Calu3 (cell line): Measurements from ENCODE around the gene ASTN2. TPM values are rescaled to one million over a fixed set of nuclear protein-coding genes. Genes with fewer than 3 reads are reported as not detected.

Experiments
- BruUV-seq: library from RNA; stranded (reverse); fragments of 400-500 nt; replicated peaks from 2 replicates; lab custom pipeline; 2021; lab: Mats Ljungman, UMichigan
- CTCF ChIA-PET: fragments of 300-600 bp; sonication (Branson Sonifier 250); formaldehyde crosslinking; loops from one replicate; lab custom pipeline; 2022; ENCODE audit warnings: antibody characterized with exemption; lab: Charles Lee
- DNase-seq: peaks from one replicate; pipeline ENCODE4 v3.0.0; 2022
- H3K27ac Mint-ChIP-seq: one replicate; pipeline ENCODE4 v1.8.0; 2022; ENCODE audit warnings: mixed read lengths; ENCODE audit not compliant: unreplicated experiment
- H3K27me3 Mint-ChIP-seq: one replicate; pipeline ENCODE4 v1.8.0; 2022; ENCODE audit warnings: mixed read lengths; ENCODE audit not compliant: unreplicated experiment
- H3K36me3 Mint-ChIP-seq: one replicate; pipeline ENCODE4 v1.8.0; 2022; ENCODE audit warnings: mild to moderate bottlenecking, moderate library complexity, mixed read lengths; ENCODE audit not compliant: insufficient read depth, unreplicated experiment
- H3K4me1 Mint-ChIP-seq: one replicate; pipeline ENCODE4 v1.8.0; 2022; ENCODE audit warnings: mild to moderate bottlenecking, low read depth, mixed read lengths; ENCODE audit not compliant: unreplicated experiment
- H3K4me3 Mint-ChIP-seq: one replicate; pipeline ENCODE4 v1.8.0; 2022; ENCODE audit warnings: mild to moderate bottlenecking, low read depth, moderate library complexity, mixed read lengths; ENCODE audit not compliant: unreplicated experiment
- H3K9me3 Mint-ChIP-seq: one replicate; pipeline ENCODE4 v1.8.0; 2022; ENCODE audit warnings: low read depth, mixed read lengths; ENCODE audit not compliant: unreplicated experiment
- CTCF ChIP-seq: fragments of 200-600 bp; IDR thresholded peaks from one replicate; pipeline ENCODE4 v1.8.0; 2022; ENCODE audit warnings: antibody characterized with exemption; ENCODE audit not compliant: unreplicated experiment
- intact Hi-C: fragments of 100-400 bp; cut with micrococcal nuclease; formaldehyde crosslinking; loops from one replicate; pipeline ENCODE4 v1.10.0; 2022; ENCODE audit not compliant: unreplicated experiment
- total RNA-seq: library from RNA; stranded (reverse); gene quantifications from 2 replicates; pipeline ENCODE4 v1.2.3, GENCODE V29; 2022

ASTN2 gene
- total RNA-seq, 1 experiment from 2014 or later = 1.7 TPM

- Mint-ChIP-seq H3K27me3 (no peaks in the 10 kb centered on the region), H3K36me3 (no peaks in the 10 kb centered on the region), H3K4me3 (no peak overlapping the region), H3K27ac (no peak overlapping the region), H3K4me1 (no peaks in the 10 kb centered on the region), H3K9me3 (peaks cover 7% of the 10 kb centered on the region)
- intact Hi-C loops = no loop called here
- BruUV-seq = no TSS peak
- TF ChIP-seq CTCF = no peak
- CTCF ChIA-PET = no interaction called here
- no peak for DNase-seq
Observed at GRCh38 chr9:116432051-116432450, 982.8 kb downstream of the ASTN2 start.

- no peak overlapping the region for H3K27ac Mint-ChIP-seq
- intact Hi-C loops = no loop called here
- no peak for DNase-seq
- no TSS peak for BruUV-seq
- no peak for TF ChIP-seq CTCF
- H3K9me3 Mint-ChIP-seq = peaks cover 7% of the 10 kb centered on the region
- no peaks in the 10 kb centered on the region for H3K4me1 Mint-ChIP-seq
- no peak overlapping the region for H3K4me3 Mint-ChIP-seq
- H3K27me3 Mint-ChIP-seq = no peaks in the 10 kb centered on the region
- CTCF ChIA-PET = no interaction called here
- no peaks in the 10 kb centered on the region for H3K36me3 Mint-ChIP-seq
Observed at GRCh38 chr9:116430849-116431248, 984.0 kb downstream of the ASTN2 start.

GRCh38 chr9:116425244-116425643, 989.6 kb downstream of the ASTN2 start:
- CTCF ChIA-PET = no interaction called here
- Mint-ChIP-seq H3K27me3 (no peaks in the 10 kb centered on the region), H3K4me1 (no peaks in the 10 kb centered on the region), H3K27ac (no peak overlapping the region), H3K9me3 (peaks cover 7% of the 10 kb centered on the region), H3K36me3 (no peaks in the 10 kb centered on the region), H3K4me3 (no peak overlapping the region)
- no peak for DNase-seq
- TF ChIP-seq CTCF = no peak
- BruUV-seq = no TSS peak
- intact Hi-C loops = no loop called here

- intact Hi-C loops = no loop called here
- no peak overlapping the region for H3K4me3 Mint-ChIP-seq
- H3K4me1 Mint-ChIP-seq = no peaks in the 10 kb centered on the region
- TF ChIP-seq CTCF = no peak
- no peak overlapping the region for H3K27ac Mint-ChIP-seq
- BruUV-seq = no TSS peak
- DNase-seq = no peak
- no peaks in the 10 kb centered on the region for H3K27me3 Mint-ChIP-seq
- H3K9me3 Mint-ChIP-seq = peaks cover 2% of the 10 kb centered on the region
- CTCF ChIA-PET = no interaction called here
- no peaks in the 10 kb centered on the region for H3K36me3 Mint-ChIP-seq
Observed at GRCh38 chr9:116423149-116423548, 991.7 kb downstream of the ASTN2 start.
